B cell (primary cell): ENCODE measurements around the gene ATG4D.

ENCODE experiments used
- CTCF ChIP-seq: fragments of 200-600 bp; IDR thresholded peaks from one replicate; pipeline ENCODE4 v1.8.0; 2022; ENCODE audit warnings: antibody characterized with exemption, mild to moderate bottlenecking
- EZH2 ChIP-seq: IDR thresholded peaks from 2 replicates; pipeline ENCODE4 v1.6.1; 2012; ENCODE audit warnings: borderline replicate concordance, low read depth, mild to moderate bottlenecking, moderate library complexity, low read length; ENCODE audit not compliant: insufficient read depth, poor library complexity, severe bottlenecking

GRCh38 chr19:10577951-10578350 is 34.2 kb downstream of the ATG4D start:
- TF ChIP-seq CTCF = no peak
- no peak for TF ChIP-seq EZH2
